Raji (cell line): ENCODE measurements around the gene ZRSR2.

ENCODE experiments used
- POLR2A ChIP-seq: IDR thresholded peaks from 2 replicates; pipeline ENCODE4 v1.6.1; 2011; ENCODE audit warnings: low read depth, low read length, control low read depth; ENCODE audit not compliant: insufficient read depth

The ZRSR2 gene

DNA sequence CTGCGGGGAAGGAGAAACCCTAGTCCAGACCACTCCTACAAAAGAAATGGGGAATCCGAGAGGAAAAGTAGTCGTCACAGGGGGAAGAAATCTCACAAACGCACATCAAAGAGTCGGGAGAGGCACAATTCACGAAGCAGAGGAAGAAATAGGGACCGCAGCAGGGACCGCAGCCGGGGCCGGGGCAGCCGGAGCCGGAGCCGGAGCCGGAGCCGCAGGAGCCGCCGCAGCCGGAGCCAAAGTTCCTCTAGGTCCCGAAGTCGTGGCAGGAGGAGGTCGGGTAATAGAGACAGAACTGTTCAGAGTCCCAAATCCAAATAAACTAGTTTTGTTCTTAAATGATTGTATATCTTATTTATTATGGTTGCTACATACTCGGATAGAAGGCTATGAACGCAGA, 32.6 kb downstream of the ZRSR2 start:
- no peak for TF ChIP-seq POLR2A

DNA sequence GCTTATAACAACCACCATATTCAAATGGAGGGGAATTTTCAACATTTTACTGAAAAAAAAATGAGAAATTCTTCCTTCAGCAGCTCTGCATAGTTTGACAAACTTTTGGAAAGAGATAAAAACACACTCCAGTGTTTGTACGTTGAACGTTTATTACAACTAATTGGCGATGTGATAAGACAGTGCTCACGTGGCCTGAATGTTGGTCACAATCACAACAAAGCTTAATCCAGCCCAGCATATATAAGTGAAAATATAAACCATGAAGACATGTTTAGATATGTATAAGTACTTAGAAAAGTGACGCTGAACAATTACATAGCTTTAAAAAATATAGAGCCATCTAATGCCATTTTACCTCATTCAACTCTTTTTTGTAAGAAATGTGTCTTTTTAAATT, 35.7 kb downstream of the ZRSR2 start:
- no peak for TF ChIP-seq POLR2A

GRCh38 chrX:15829217-15829616, 38.9 kb downstream of the ZRSR2 start:
- no peak for TF ChIP-seq POLR2A

- no peak for TF ChIP-seq POLR2A
Observed at GRCh38 chrX:15834053-15834452, 43.8 kb downstream of the ZRSR2 start.

- TF ChIP-seq POLR2A = no peak
Observed at GRCh38 chrX:15834827-15835595, 44.7 kb downstream of the ZRSR2 start.

- no peak for TF ChIP-seq POLR2A
Observed at GRCh38 chrX:15838017-15838416, 47.7 kb downstream of the ZRSR2 start.

DNA sequence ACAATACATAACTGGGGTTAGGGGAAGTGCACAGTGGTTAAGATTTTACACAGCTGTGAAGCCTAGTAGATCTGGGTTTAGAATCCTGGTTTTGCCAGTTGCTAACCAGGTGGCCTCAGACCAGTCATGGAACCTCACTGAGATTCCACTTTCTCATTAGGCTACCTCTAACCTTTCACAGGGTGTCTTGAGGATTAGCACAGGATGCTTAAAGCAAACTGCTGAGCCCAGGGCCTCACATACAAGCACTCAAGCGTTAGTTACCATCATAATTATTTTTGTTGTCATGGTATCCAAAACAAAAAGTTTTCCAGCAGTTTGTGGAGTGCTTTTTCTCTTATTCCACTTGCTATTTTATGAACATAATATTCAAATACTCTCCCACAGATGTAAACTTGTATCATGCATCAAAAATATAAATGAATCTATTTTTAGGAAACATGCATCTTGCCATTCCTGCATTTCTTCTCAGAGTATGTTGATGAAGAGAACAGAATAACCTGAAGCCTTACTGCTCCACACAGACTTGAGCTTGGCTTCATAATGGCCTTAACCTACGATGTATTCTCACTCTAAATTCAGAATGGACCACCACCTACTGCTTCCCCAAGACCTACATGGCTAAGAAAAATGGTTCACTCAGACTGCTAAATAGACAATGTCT, 51.7 kb downstream of the ZRSR2 start:
- TF ChIP-seq POLR2A = no peak

GRCh38 chrX:15843960-15844359, 53.7 kb downstream of the ZRSR2 start:
- no peak for TF ChIP-seq POLR2A

GRCh38 chrX:15848576-15848975, 58.3 kb downstream of the ZRSR2 start:
- no peak for TF ChIP-seq POLR2A

DNA sequence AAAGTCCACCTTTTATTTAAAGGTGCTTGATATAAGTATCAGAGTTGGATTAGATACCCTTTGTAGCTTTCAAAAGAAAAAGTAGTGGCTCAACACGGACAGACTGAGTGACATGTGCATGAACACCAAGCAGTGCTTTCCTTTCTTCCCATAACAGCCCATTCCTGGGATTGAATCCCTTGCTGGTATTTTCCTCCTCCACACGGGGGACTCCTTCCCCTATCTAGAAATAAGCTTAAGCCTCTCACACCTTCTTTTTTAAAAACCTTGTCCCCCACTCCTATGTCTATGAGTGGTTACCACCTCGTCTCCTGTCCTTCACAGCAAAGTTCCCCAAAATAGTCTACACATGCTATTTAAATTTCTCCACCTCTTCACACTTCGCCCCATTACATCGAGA, 59.3 kb downstream of the ZRSR2 start:
- TF ChIP-seq POLR2A = no peak

- TF ChIP-seq POLR2A = no peak
Observed at GRCh38 chrX:15853586-15854079, 63.3 kb downstream of the ZRSR2 start.

DNA sequence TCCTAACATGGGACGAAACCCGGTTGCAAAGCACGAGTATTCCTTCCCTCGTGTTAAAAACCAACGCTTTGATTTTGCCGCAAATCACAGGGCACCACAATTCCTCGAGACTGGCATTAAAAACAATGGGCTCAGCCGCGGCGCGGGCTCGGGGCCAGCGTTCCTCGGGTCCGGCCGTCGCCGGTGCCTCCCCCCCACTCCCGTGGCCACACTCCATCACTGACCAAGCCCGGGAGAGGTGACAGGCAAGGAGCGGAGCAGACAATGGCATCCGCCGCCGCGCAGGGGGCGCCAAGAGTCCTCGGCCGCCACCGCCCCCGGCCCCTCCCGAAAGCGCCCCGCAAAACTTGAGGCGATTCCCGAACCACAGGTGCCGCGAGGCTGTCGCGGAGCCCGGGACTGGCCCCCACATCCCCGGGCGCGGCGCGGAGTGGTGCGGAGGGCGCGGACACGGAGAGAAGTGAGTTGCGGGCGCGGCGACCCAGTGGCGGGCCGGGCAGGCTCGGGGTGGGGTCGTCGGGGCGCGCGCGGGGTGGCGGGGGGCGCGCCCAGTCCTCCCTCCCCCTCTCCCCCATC, 63.9 kb downstream of the ZRSR2 start:
- no peak for TF ChIP-seq POLR2A

DNA sequence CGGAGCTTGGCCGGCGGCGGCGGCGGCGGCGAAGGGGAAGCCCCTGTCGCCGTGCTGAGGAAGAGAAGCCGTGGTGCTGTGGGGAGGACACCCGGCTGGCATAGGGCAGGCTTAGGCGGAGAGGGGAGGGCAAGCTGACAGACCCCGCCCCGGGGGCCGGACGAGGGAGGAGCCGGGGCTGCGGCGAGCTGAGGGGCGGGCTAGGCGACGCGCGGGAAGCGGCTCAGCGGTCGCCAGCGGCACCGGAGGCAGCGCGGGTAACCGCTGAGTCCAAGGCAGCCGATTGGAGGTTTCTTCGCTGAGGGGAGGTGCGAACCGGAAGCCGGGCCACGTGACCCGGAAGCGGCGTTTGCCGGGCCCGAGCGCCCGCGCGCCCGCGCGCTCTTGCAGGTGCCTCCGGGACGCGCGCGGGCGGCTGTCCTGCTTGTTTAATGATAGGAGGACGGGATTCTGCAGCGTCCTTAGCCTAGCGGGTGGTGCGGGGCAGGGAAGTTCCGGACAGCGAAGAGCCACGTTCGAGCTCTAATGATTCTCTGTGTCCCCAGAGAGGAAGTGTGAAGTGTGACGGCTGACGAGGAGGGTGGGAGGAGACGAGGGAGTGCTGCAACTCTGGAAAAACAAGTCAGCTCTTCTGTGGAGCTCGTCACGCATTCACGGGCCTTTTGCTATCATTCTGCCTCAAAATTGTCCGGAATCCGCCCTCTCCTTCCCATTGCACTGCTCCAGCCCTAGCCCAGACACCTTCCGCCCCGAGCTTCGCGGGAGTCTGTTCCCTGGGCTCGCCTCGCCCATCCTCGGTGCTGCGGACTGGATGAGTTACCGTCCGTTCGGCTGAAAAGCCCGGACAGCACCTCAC, 64.7 kb downstream of the ZRSR2 start, which contains the start of gene AP1S2:
AP1S2 (minus strand) TSS at position 102 of the 856 bp plus-strand sequence. CDS start 2,289 bp downstream, outside the sequence.
- peak; percentile 59 for TF ChIP-seq POLR2A

DNA sequence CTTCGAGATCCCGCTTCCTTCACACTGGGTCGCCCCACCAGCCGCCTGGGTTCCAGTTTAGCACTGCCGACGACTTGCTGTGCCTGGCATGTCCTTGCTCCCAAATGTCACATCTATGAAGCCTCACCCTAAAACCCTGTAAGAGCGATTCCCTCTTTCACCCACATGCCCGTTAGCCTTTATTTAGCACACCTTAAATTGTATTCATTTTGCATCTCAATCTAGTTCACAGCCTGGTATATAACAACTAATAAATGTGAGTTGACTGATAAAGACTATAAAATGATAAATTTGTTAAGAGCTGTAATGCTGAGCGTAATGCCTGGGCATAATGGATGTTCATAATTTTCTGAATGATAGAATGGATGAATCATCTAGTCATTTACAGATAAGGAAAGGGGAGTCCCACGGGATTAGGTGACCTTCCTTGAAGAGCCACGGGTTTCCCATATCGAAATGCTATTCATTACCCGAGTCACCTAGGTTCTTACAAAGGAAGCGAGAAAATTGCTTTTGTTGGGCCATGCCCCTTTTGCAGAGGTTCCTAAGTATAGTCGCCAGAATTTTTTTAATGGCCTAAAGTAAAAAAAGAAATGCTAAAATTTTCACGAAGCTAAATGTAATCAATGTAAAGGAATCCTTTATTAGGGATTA, 65.4 kb downstream of the ZRSR2 start:
- TF ChIP-seq POLR2A = no peak

DNA sequence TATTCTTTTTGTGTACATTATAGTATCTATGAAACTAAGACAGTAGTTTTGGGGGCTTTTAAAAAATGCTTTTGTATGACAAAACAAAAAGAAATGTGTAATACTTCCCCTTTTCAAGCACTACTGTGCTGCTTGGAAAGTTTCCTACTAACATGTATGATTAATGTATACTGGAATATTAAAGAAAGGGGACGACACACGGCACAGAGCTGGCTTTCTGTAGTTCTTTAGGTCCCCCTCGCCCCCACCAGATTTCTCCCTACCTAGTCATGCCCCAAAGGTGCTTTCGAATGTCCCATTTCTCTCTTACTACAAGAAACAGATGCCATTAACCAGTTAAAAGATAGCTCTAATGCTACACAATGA, 65.9 kb downstream of the ZRSR2 start:
- no peak for TF ChIP-seq POLR2A
